NCI-H2107 (cell line): ENCODE results near the gene FZD2.

Experiments
- DNase-seq: peaks from one replicate; lab custom pipeline; 2025; lab: John Stamatoyannopoulos, UW

The FZD2 gene

DNA sequence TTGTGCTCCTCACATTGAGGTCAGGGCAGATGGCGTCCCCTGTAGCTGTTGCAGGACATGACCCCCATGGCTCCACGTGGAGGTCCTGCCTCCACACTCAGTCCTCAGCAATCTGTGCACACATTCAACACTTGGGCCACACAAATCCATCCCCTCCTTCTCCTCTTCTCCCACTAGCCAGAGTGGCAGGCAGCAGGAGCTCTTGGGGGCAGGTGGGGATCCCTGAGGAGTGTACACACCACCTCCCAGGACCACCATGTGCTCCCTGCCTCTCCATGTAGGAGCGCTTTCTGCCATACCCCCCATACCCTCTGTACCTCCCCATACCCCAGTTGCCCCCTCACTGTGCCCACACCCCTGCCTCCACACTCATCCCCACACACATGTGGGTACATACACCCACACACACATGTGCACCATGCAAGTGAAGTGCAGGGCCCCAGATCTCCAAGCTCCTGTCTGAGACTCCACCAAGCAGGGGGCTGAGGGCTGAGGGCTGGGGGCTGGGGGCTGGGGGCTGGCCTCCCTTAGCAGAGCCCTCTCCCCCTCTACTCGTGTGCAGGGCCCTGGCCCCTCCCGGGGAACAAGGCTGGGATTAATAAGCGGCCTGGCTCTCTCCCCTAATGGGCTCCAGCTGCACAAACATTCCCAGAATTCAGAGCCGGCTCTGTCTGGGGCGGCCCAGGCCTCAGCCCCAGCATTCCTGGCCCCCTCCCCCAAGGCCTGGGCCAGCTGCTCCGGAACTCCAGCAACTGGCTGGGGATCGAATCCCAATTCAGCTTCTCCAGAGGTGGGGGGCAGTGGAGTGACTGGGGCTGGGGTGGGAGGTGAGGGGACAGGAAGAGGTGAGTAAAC is 50.8 kb downstream of the FZD2 start:
- DNase-seq, result no peak

DNA sequence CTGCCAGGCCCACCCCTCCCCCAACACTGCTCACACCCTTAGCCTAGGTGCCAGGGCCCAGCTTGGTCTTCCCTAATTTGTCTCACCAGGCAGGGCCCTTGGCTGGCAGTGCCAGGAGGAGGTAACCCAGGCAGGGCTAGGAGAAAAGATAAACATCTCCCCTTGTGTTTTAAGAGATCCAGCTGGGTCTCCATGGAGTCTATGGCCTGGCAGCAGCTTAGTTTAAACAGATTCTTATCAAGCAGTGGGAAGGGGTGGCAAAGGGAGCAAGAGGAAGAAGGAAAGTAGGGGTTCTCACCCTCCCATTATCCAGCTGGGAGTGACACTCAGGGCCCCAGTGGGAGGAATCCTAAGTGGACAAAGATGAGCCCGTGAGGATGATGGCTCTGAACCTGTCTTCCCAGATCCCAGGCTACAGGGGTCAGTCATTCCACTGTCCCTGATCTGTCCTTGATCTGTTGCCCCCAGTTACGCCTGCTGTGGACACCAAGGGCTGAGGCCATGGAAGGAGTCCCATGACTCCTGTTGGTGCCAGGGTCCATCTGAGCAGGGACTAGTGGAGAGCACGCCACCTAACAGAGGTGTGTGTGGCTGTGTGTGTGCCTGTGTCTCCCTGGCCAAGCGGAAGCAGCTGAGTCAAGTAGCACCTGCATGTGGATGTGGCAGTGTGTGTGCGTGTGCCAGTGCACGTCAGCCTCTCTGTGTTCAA is 51.6 kb downstream of the FZD2 start:
- DNase-seq, result no peak

DNA sequence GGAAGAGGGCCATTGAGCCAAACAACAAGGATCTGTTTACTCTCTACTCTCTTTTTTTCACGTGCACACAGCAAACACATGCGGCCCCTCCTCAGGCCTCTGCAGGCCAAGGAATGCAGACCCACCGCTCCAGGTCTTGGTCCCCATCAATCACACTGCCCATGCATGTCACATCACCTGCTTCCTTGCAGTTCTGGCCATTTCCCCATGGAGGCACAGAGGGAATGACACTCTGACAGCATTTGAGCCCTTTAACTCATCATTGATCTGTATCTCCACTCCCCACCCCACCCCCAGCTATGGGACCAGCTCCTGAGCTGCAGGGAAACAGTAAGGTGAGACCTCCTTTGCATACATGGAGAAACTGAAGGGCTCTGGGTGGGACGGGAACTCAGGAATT is 53.0 kb downstream of the FZD2 start:
- DNase-seq, result no peak
